Activated CD4-positive, alpha-beta T cell treated with anti-CD3 and anti-CD28 coated beads, Interleukin-2, amount 50 U/mL, for 4 hours (primary cell): Measurements from ENCODE around the gene BTRC.
"Not testable (repeated sequence)": the region's sequence is repeated elsewhere in the genome, so short reads cannot be mapped to it uniquely, and the experiment has no call there.

Experiments
- DNase-seq, 2 experiments: peaks; one replicate each; pipeline ENCODE4 v3.0.0-alpha.2; 2020

BTRC gene

DNA sequence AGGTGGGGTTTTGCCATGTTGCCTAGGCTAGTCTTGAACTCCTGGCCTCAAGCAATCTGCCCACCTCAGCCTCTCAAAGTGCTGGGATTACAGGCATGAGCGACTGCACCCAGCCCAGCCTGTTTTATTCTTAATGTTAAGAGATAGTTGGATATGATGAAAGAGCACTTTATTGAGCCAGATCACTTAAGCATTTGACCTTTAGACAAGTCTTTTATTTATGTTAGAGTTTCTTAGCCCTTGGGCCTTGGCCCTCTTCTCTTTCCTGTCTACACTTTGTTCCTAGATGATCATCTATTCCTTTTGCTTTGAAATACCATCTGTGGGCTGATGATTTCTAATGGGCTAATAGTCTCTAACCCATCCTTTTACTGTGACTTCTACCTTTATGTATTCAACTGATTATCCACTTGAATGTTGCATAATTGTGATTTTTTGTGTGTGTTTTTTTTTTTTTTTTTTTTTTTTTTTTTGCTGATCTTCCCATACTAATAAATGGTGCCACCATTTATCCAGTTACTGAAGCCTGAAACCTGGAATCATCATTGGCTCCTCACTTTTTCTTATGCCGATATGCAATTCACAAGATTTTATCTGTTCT is 34.8 kb downstream of the BTRC start:
- DNase-seq: no peak

DNA sequence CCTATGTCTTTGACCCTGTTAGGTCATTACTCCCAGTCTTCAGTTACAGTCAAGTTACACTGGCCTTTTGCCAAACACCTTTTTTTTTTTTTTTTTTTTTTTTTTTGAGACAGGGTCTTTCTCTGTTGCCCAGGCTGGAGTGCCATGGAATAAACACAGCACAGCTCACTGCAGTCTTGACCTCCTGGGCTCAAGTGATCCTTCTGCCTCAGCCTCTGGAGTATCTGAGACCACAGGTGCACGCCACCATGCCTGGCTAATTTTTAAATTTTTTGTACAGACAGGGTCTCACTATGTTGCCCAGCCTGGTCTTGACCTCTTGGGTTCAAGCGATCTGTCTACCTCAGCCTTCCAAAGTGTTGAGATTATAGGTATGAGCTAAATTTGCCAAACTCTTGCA is 35.6 kb downstream of the BTRC start:
- DNase-seq: not testable (repeated sequence)

- no peak for DNase-seq
Measured at GRCh38 chr10:101389986-101390531, 36.1 kb downstream of the BTRC start.

DNA sequence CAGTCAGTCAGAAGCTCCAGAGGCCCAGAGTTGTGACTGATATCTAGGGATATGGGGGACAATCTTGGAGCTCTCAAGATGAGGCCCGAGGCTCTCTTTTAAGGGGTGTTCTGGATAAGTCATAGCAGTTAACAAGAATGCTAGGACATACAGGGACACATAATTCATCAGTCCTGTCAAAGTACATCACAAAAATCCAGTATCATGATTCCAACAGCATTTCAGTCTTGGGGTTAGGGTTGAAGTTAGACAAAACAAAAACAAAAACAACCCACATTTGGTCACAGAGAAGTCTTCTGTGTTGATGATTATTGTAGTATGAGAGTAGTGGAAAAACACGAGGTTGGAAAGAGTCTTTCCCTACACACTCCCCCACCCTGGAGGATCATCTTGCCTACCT is 39.4 kb downstream of the BTRC start:
- no peak for DNase-seq

DNA sequence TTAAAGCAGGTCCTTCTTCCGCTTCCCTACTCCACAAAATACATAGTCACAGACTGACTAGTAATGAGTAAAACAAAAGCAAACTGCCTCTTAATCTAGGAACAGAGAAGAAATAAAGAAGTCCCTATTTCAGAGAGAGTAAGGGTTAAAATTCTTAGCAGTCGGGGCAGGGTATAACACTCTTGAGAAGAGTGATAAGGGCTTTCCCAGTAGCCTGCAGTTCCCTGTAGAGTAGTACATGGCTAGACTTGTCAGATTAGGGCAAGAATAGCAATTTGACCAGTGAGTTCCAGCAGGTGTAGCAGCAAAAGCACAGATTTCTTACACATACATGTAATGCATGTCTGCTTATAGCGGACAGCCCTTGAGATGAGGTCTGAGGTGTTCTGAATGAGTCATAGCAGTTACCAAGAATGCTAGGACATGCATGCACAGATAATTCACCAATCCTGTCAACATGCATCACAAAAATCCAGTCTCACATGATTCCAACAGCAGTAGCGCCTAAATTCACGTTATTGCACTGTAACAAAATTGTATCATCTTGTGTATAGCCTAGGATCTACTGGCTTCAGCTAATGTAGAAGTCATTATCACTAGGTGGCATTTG is 40.7 kb downstream of the BTRC start:
- no peak for DNase-seq

DNA sequence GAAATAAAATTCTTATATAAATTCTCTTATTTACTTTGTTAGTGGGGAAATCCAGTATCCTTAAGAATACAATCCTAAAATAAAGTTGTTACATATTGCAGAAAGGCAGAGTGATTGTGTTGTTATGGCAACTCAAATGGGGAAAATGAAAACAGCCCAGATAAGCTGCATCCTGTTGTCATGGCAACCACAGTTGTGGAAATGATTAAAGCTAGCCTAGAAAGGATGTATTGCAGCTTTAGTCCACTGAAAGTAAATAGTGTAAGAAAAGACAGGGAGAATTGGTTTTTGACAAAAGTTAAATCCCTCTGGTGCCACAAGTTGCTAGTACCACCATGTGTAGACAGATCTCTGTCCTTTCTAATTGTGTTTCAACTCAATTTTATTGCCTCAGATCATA is 43.2 kb downstream of the BTRC start:
- no peak for DNase-seq

DNA sequence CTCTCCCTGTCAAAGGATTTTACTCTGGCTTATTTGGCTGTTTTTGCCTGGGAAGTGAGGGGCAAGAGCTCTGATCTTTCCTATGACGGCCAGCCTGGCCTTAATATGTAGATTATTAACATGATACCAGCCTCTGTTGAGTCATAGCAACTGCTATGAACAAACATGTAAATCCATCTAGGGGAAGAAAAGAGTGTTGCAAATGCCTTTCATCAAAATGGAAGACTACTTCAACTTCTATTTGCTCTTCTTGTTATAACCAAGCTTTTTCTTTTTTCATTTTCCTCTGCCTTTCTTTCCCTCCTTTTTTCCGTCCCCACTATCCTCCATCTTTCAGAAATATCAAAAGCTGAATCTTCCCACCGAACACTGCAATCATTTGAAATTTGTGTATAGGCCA is 46.6 kb downstream of the BTRC start:
- no peak for DNase-seq

DNA sequence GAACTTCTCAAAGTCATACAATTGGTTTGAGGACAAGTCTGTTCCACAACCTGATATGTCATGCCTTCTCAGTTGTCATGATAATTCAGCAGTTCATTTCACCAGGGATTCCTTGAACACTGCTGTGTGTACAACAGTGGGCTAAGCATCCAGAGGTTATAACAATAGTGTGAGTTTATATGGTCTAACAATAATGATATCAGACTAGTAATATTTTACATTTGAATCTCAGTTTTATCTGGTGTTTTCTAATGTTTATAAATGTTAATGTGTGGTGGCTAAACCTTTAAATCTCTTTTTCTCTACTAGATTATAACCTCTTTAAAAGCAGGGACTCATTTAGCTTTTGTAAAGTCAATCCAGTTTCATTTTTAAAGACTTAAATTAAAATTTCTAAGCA is 48.7 kb downstream of the BTRC start:
- DNase-seq: no peak

GRCh38 chr10:101403161-101403560 is 49.2 kb downstream of the BTRC start:
- DNase-seq: no peak

DNA sequence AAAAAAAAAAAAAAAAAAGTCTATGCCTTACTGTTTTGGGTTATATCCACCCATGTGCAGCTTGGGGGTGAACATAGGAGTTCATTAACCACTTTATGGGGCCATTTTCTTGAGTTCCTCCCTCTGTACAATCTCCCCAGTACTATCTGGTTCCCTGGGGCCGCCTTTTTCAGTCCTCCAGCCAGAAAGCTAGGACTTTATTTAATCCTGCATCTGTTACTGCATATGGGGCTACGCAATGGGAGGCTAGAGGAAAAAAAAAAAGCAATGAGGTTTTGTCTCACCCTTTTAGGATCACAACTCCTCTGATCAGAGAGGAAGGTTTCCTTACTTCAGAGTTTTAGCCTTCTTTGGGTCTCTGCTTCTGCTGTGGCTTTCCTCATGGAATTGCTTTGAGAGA is 51.0 kb downstream of the BTRC start:
- no peak for DNase-seq

GRCh38 chr10:101411598-101411997 is 57.6 kb downstream of the BTRC start:
- no peak for DNase-seq

DNA sequence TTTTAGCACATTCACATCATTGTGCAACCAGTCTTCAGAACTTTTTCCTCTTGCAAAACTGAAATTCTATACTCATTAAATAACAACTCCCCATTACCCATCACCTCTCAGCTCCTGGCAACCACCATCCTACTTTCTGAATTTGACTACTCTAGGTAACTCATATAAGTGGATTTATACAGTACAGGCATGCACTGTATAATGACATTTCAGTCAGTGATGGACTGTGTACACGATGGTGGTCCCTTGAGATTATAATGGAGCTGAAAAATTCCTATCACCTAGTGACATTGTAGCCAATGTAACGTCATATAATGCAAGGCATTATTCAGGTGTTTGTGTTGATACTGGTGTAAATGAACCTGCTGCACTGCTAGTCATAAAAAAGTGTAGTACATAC is 60.1 kb downstream of the BTRC start:
- DNase-seq: no peak

- no peak for DNase-seq
Measured at GRCh38 chr10:101415884-101416283, 61.9 kb downstream of the BTRC start.

GRCh38 chr10:101421967-101422366 is 68.0 kb downstream of the BTRC start:
- not testable (repeated sequence) for DNase-seq

- no peak for DNase-seq
Measured at GRCh38 chr10:101425535-101425934, 71.6 kb downstream of the BTRC start.

DNA sequence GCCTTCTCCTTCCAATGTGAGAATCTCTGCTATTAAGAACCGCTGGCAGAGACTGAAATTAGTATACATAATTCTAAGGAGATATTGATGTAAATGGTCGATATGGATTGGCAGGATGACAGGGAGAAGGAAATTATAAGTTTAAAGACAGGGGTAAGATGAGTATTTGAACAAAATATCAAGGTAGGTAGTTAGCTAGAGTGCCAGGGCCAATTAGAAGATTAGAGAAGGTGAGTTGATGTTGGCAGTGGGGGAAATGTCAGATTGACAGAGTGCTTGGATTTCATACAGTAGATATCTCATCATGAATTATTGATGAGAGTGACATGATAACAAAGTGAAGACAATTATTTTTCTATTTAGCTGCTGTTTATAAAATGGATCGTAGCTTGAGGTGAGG is 74.1 kb downstream of the BTRC start:
- no peak for DNase-seq

GRCh38 chr10:101429423-101429822 is 75.5 kb downstream of the BTRC start:
- no peak for DNase-seq

GRCh38 chr10:101436302-101436701 is 82.3 kb downstream of the BTRC start:
- no peak for DNase-seq

- no peak for DNase-seq
Measured at GRCh38 chr10:101438881-101439391, 85.0 kb downstream of the BTRC start.

GRCh38 chr10:101441541-101442455 is 87.8 kb downstream of the BTRC start:
- no peak for DNase-seq

GRCh38 chr10:101442456-101442800 is 88.5 kb downstream of the BTRC start:
- DNase-seq: no peak

GRCh38 chr10:101444058-101444898 is 90.3 kb downstream of the BTRC start:
- no peak for DNase-seq

DNA sequence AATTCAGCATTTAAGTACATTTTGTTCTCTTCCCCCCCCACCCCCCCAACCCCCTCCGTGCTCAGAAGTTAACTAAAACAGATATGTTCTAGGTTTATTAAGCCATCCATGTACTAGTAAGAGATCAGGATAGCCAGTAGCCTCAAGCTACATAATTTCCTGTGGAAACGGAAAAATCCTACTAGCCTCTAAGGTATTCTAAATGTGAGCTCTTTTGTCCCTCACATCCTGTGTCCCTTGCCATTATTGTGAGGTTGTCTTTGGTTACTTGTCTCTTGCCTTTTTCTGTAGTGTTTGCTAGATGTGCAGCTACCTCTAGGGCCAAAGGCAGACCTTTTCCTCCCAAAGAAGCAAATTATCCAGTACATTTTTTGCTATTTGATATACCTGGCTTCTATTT is 92.1 kb downstream of the BTRC start:
- DNase-seq: no peak
